Muscle of leg (tissue), 11 donors: Measurements from ENCODE around the gene ETF1. TPM values are rescaled to one million over a fixed set of nuclear protein-coding genes. Genes with fewer than 3 reads are reported as not detected.

ENCODE experiments used
- DNase-seq: peaks from one replicate; pipeline ENCODE4 v3.0.0; 2013
- H3K27ac ChIP-seq: one replicate; pipeline ENCODE4 v1.5.1; 2013; ENCODE audit warnings: mild to moderate bottlenecking, low read length, control low read depth
- H3K27me3 ChIP-seq: one replicate; pipeline ENCODE4 v1.6.1; 2013; ENCODE audit warnings: low read length; ENCODE audit not compliant: control insufficient read depth, insufficient read depth
- H3K36me3 ChIP-seq: one replicate; pipeline ENCODE4 v1.6.1; 2013; ENCODE audit warnings: low read length; ENCODE audit not compliant: control insufficient read depth, insufficient read depth
- H3K4me1 ChIP-seq: one replicate; pipeline ENCODE4 v1.6.1; 2013; ENCODE audit warnings: low read length; ENCODE audit not compliant: control insufficient read depth, insufficient read depth
- H3K4me3 ChIP-seq: one replicate; pipeline ENCODE4 v1.5.1; 2013; ENCODE audit warnings: low read length, control low read depth
- H3K9me3 ChIP-seq: replicated peaks from 2 replicates; pipeline ENCODE4 v1.6.1; 2013; ENCODE audit warnings: low read depth, low read length; ENCODE audit not compliant: control insufficient read depth
- WGBS: methylation state at CpG from one replicate; pipeline ENCODE4 v1.1.5; 2013; ENCODE audit warnings: missing lambda C conversion rate; ENCODE audit not compliant: insufficient coverage; 5-methylcytosine and 5-hydroxymethylcytosine counted together
- polyA plus RNA-seq, 8 donors: library from polyadenylated mRNA; unstranded; fragments of 120-200 nt; gene quantifications; one replicate each; pipeline versions ENCODE4 v1.2.1 to v1.2.3, GENCODE V29; 2013; ENCODE audit warnings: inconsistent platforms in 1 of 8, low replicate concordance in 1 of 8; ENCODE audit not compliant: insufficient read length in 8 of 8, insufficient read depth in 1 of 8
- total RNA-seq: library from RNA; stranded (reverse); fragments of 120-200 nt; gene quantifications from one replicate; pipeline ENCODE4 v1.2.4, GENCODE V29; 2013

Gene ETF1
- total and polyA plus RNA-seq, 9 donors = 36.1 to 55.7 (median 45.5) TPM

GRCh38 chr5:138533973-138534941 lies 8.8 kb downstream of the ETF1 start:
- no peaks in the 10 kb centered on the region for H3K4me1 ChIP-seq
- H3K36me3 ChIP-seq = peaks cover 13% of the 10 kb centered on the region
- H3K9me3 ChIP-seq = no peaks in the 10 kb centered on the region
- DNase-seq = no peak
- no peaks in the 10 kb centered on the region for H3K27me3 ChIP-seq
- H3K4me3 ChIP-seq = no peak overlapping the region
- H3K27ac ChIP-seq = no peak overlapping the region
- 100% methylated on average over 1 of the region's 5 CpGs for WGBS

DNA sequence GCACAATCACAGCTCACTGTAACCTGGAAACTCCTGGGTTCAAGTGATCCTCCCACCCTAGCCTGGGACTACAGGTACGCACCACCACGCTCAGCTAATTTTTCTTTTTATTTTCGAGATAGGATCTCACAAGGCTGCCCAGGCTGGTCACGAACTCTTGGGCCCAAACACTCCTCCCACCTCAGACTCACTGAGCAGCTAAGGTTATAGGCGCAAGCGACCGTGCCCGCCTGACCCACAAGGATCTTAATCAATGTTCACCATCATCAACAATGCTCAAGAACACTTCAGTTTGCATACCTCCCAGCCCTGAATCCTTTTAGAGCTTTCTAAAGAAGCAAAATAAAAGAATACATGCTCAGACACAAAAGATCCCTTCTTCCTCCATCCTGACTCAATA lies 13.2 kb downstream of the ETF1 start:
- no peaks in the 10 kb centered on the region for H3K27me3 ChIP-seq
- H3K4me3 ChIP-seq = no peak overlapping the region
- H3K9me3 ChIP-seq = no peaks in the 10 kb centered on the region
- DNase-seq = no peak
- no peaks in the 10 kb centered on the region for H3K4me1 ChIP-seq
- 94% methylated on average over 8 of the region's 8 CpGs for WGBS
- H3K27ac ChIP-seq = no peak overlapping the region
- peaks cover 10% of the 10 kb centered on the region for H3K36me3 ChIP-seq

- Histone ChIP-seq H3K36me3 (peaks cover 4% of the 10 kb centered on the region), H3K4me1 (no peaks in the 10 kb centered on the region), H3K27me3 (no peaks in the 10 kb centered on the region), H3K4me3 (no peak overlapping the region), H3K27ac (no peak overlapping the region), H3K9me3 (no peaks in the 10 kb centered on the region)
- DNase-seq = no peak
- 83% methylated on average over 4 of the region's 7 CpGs for WGBS
Measured at GRCh38 chr5:138528744-138529469, 14.1 kb downstream of the ETF1 start.

GRCh38 chr5:138528208-138528607 lies 14.8 kb downstream of the ETF1 start:
- Histone ChIP-seq H3K4me1 (no peaks in the 10 kb centered on the region), H3K36me3 (peaks cover 4% of the 10 kb centered on the region), H3K27me3 (no peaks in the 10 kb centered on the region), H3K4me3 (no peak overlapping the region), H3K9me3 (no peaks in the 10 kb centered on the region), H3K27ac (no peak overlapping the region)
- WGBS = no CpG with 5 or more reads among the region's 1 CpG
- DNase-seq = no peak

DNA sequence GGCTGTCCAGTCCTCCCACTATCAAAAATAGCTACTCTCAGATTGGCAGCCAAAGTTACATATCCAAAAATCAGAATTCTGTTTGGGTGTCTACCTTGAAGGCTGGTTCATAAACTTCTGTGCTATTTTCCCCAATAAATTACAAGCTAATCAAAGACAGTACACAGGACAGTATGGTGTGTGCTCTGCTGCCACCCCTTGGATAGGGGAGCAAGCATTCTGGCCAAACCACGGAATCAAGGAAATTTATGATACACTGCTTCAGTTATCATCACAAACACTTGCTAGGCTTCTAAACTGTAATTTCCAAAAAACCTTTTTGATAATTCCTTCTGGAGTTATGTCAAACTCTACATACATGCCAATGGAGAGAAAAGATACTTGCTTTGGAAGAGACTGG lies 15.9 kb downstream of the ETF1 start:
- H3K27me3 ChIP-seq = no peaks in the 10 kb centered on the region
- H3K4me1 ChIP-seq = no peaks in the 10 kb centered on the region
- peaks cover 4% of the 10 kb centered on the region for H3K36me3 ChIP-seq
- no peak overlapping the region for H3K4me3 ChIP-seq
- DNase-seq = no peak
- H3K27ac ChIP-seq = no peak overlapping the region
- no peaks in the 10 kb centered on the region for H3K9me3 ChIP-seq
- no CpG with 5 or more reads among the region's 1 CpG for WGBS

DNA sequence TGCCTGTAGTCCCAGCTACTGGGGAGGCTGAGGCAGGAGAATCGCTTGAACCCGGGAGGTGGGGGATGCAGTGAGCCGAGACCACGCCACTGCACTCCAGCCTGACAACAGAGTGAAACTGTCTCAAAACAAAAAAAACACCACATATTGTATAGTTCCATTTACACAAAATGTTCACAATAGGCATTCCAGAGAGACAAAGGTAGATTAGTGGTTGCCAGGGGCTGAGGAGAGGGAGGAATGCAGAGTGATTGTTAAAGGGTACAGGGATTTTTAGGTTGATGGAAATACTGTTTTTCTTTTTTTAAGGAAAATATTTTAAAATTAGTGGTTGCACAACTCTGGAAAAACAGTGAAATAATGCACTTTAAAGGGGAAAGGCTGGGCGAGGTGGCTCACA lies 19.6 kb downstream of the ETF1 start:
- WGBS = 82% methylated on average over 1 of the region's 5 CpGs
- no peaks in the 10 kb centered on the region for H3K4me1 ChIP-seq
- no peak overlapping the region for H3K27ac ChIP-seq

DNA sequence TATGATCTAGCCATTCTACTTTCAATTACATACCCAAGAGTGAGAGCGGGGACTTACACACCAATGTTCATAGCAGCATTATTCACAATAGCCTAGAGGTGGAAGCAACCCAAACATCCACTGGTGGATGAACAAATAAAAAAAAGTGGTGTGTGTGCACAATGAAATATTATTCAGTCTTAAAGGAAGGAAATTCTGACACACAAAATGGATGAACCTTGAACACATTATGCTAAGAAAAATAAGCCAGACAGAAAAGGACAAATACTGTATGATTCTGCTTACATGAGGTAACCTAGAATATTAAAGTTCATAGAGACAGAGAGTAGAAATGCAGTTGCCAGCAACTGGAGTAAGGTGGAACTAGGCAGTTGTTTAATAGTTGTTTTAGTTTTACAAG lies 22.1 kb downstream of the ETF1 start:
- H3K36me3 ChIP-seq = peaks cover 26% of the 10 kb centered on the region
- no peaks in the 10 kb centered on the region for H3K27me3 ChIP-seq
- H3K4me1 ChIP-seq = no peaks in the 10 kb centered on the region
- DNase-seq = no peak
- no CpG with 5 or more reads among the region's 1 CpG for WGBS
- no peak overlapping the region for H3K27ac ChIP-seq
- no peaks in the 10 kb centered on the region for H3K9me3 ChIP-seq
- no peak overlapping the region for H3K4me3 ChIP-seq

More for the DNA sequence above, 19.6 kb downstream of the ETF1 start:
- Histone ChIP-seq H3K4me3 (no peak overlapping the region), H3K9me3 (no peaks in the 10 kb centered on the region), H3K27me3 (no peaks in the 10 kb centered on the region), H3K36me3 (peaks cover 6% of the 10 kb centered on the region)
- no peak for DNase-seq

DNA sequence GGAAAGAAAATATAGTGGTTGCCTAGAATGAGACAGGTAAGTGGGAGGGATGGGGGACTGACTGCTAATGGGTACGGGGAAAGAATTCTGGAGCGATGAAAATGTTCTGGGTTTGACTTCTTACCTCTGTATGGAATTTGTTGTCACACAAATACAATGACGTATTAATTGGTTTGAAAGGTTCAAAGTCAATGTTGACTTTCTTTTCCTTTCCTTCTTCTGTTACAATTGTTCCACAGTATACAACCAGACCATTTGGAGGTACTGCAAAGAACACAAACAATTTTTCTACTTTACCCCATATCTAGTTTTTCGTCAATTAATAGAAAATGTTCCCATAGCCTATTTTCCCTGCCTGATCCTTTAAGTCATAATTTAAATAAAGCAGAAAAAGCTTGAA lies 25.6 kb downstream of the ETF1 start:
- Histone ChIP-seq H3K9me3 (no peaks in the 10 kb centered on the region), H3K27me3 (no peaks in the 10 kb centered on the region), H3K4me3 (no peak overlapping the region), H3K27ac (no peak overlapping the region), H3K36me3 (peaks cover 52% of the 10 kb centered on the region), H3K4me1 (no peaks in the 10 kb centered on the region)
- 100% methylated on average over 2 of the region's 4 CpGs for WGBS
- no peak for DNase-seq

DNA sequence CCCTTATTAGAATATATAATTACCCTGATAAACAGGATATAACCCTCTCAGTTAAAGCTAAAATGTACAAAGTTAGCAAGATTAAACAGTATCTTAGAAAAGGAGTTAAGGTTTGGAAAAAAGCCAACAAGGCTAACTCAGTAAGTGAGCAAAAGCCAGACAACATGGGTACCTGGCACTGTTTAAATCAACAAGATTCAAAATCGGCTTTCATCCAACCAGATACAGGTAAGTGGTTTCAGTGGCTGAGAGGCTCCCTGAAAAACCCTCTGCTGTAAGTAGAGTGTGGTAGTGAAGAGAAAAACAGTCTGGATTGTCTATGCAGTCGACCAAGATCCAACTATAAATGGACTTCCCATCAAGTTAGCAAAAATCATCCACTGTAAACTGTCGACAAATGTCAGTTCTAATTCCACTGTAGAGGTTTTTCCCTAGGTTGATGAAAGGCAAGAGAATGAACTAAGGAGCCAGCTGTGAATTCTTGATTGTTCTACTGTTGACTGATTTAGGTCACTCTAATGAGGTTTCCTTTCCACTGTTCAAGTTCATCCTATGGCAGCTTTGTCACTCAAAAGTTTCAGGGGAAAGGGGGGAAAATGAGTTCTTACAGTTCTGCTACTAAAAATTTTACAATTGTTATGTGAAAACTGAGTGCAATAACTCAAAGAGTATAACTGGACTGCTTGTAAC lies 27.3 kb downstream of the ETF1 start:
- no peaks in the 10 kb centered on the region for H3K9me3 ChIP-seq

GRCh38 chr5:138514021-138514420 lies 29.0 kb downstream of the ETF1 start:
- WGBS = no CpG with 5 or more reads among the region's 1 CpG
- no peaks in the 10 kb centered on the region for H3K27me3 ChIP-seq
- no peak overlapping the region for H3K4me3 ChIP-seq
- no peak for DNase-seq
- peaks cover 71% of the 10 kb centered on the region for H3K36me3 ChIP-seq
- no peak overlapping the region for H3K27ac ChIP-seq
- no peaks in the 10 kb centered on the region for H3K9me3 ChIP-seq
- no peaks in the 10 kb centered on the region for H3K4me1 ChIP-seq

More for the DNA sequence above, 27.3 kb downstream of the ETF1 start:
- Histone ChIP-seq H3K27me3 (no peaks in the 10 kb centered on the region), H3K36me3 (peaks cover 58% of the 10 kb centered on the region), H3K4me1 (no peaks in the 10 kb centered on the region), H3K27ac (no peak overlapping the region), H3K4me3 (no peak overlapping the region)
- no CpG with 5 or more reads among the region's 3 CpGs for WGBS
- DNase-seq = no peak
